AML-193 (cell line): ENCODE data around the gene KDM4C.

Experiments
- DNase-seq, 2 experiments: peaks; one replicate each; lab custom pipeline; 2025; lab: John Stamatoyannopoulos, UW

Gene KDM4C

DNA sequence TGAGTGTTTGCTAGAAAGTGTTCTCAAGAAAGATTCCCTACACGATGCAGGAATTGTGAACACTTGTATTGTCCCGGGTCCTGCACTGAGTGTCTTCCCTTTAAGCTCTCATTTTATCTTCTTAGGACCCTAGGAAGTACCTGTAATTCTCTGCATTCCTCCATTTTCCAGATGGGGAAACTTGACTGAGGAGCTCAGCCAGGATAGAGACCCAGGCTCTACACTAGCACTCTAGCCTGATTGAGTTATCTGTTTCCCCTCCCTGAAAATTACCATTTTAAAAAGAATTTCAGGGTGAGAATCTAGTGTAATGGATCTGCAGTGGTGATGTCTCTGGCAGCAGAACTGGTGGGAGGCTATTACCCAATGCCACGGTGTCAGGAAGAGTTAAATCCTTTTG, 453.9 kb downstream of the KDM4C start:
- DNase-seq = no peak

DNA sequence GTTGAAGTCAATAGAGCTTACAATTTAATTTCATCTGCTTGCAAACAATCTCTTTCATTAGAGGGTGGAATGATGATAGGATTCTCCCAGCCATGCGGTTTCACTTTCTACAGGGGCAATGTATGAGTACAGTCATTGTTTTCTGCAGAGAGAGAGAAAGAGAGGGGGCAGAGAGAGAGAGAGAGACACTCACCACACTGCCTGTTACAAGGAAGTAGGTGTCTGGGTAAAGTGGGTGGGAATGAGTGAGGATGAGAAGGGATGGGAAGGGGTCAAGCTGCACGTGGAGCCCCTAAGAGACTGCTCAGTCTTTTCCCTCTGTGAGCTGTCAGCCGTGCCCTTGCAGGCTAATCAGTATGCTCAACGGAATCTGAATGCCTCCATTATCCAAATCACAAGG, 454.3 kb downstream of the KDM4C start:
- DNase-seq = no peak

- peak; percentile 1 to 5 for DNase-seq
Observed at GRCh38 chr9:7216004-7216841, 458.4 kb downstream of the KDM4C start.

GRCh38 chr9:7223981-7224380, 466.2 kb downstream of the KDM4C start:
- no peak for DNase-seq
